NK-92 (cell line): ENCODE results near the gene TMEM161B.
"Not testable (repeated sequence)": the region's sequence is repeated elsewhere in the genome, so short reads cannot be mapped to it uniquely, and the experiment has no call there.

Experiments used
- DNase-seq: peaks from one replicate; lab custom pipeline; 2025; ENCODE audit not compliant: unreplicated experiment; lab: John Stamatoyannopoulos, UW

Gene TMEM161B

GRCh38 chr5:88250010-88250409 is 18.6 kb downstream of the TMEM161B start:
- DNase-seq: no peak

GRCh38 chr5:88248743-88249540 is 19.7 kb downstream of the TMEM161B start:
- DNase-seq: no peak

- no peak for DNase-seq
Measured at GRCh38 chr5:88248094-88248493, 20.6 kb downstream of the TMEM161B start.

- DNase-seq: no peak
Measured at GRCh38 chr5:88245893-88246244, 22.8 kb downstream of the TMEM161B start.

- no peak for DNase-seq
Measured at GRCh38 chr5:88245241-88245892, 23.3 kb downstream of the TMEM161B start.

- DNase-seq: no peak
Measured at GRCh38 chr5:88244686-88245085, 24.0 kb downstream of the TMEM161B start.

- not testable (repeated sequence) for DNase-seq
Measured at GRCh38 chr5:88243493-88243892, 25.2 kb downstream of the TMEM161B start.

GRCh38 chr5:88238732-88239131 is 29.9 kb downstream of the TMEM161B start:
- DNase-seq: no peak

GRCh38 chr5:88236866-88237642 is 31.6 kb downstream of the TMEM161B start:
- DNase-seq: no peak

- DNase-seq: no peak
Measured at GRCh38 chr5:88235828-88236227, 32.8 kb downstream of the TMEM161B start.

GRCh38 chr5:88235346-88235745 is 33.3 kb downstream of the TMEM161B start:
- DNase-seq: no peak

- no peak for DNase-seq
Measured at GRCh38 chr5:88230546-88231066, 38.0 kb downstream of the TMEM161B start.

GRCh38 chr5:88226881-88227450 is 41.7 kb downstream of the TMEM161B start:
- DNase-seq: no peak

GRCh38 chr5:88214655-88215054 is 54.0 kb downstream of the TMEM161B start:
- DNase-seq: no peak

- DNase-seq: no peak
Measured at GRCh38 chr5:88207575-88207974, 61.1 kb downstream of the TMEM161B start.

- DNase-seq: no peak
Measured at GRCh38 chr5:88203981-88204750, 64.5 kb downstream of the TMEM161B start.

GRCh38 chr5:88195636-88196035 is 73.0 kb downstream of the TMEM161B start:
- DNase-seq: no peak

- DNase-seq: no peak
Measured at GRCh38 chr5:88193896-88194295, 74.7 kb downstream of the TMEM161B start.

GRCh38 chr5:88190106-88190834 is 78.4 kb downstream of the TMEM161B start:
- no peak for DNase-seq

- not testable (repeated sequence) for DNase-seq
Measured at GRCh38 chr5:88189484-88189883, 79.2 kb downstream of the TMEM161B start.
